ENCODE data around the gene HTR3C. TPM values are rescaled to one million over a fixed set of nuclear protein-coding genes. Genes with fewer than 3 reads are reported as not detected.
A peak's percentile ranks its signal among the peaks of the same experiment; 100 is the strongest.

Gene HTR3C
- total RNA-seq, 1 experiment from 2014 or later, result not detected

DNA sequence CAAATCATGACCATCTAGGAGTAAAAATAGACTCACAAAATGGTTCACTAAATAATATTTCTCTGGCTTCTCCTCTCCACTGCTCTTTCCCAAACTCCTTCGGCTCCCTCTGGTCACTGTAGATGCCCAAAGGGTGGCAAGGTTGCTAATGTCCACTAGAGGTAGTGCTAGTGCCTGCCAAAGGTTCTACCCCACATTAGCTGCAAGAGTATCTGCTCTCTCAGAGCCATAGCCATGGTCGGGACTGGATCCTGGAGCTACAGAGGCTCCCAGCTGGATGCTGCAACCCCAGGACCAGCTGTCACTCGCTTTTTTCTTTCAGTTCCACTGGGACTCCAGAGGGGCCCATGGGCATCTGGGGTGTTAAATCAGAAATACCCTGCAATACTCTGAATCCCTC lies 12.8 kb upstream of the HTR3C start:
- Histone ChIP-seq H3K27me3 (ENCODE audit: insufficient read depth, low read length) (no peaks in the 10 kb centered on the region), H3K23ac (ENCODE audit: insufficient read length, low read depth, low read length) (no peak overlapping the region), H3K23me2 (ENCODE audit: insufficient read length, low read depth, low read length, poor library complexity, severe bottlenecking) (no peaks in the 10 kb centered on the region), H3K9ac (ENCODE audit: extremely low read depth, insufficient read length, low read length) (no peak overlapping the region), H4K5ac (ENCODE audit: insufficient read length, low read depth, low read length) (no peak overlapping the region), H2BK12ac (ENCODE audit: insufficient read length, low read depth, low read length) (no peak overlapping the region), H2AFZ (ENCODE audit: low read length) (no peak overlapping the region), H3K56ac (ENCODE audit: insufficient read length, low read depth, low read length) (no peak overlapping the region), H2BK20ac (ENCODE audit: low read depth, low read length, poor library complexity, severe bottlenecking) (no peak overlapping the region), H3K27ac (ENCODE audit: insufficient read length, low read depth, low read length) (no peak overlapping the region), H4K91ac (ENCODE audit: insufficient read length, low read depth, low read length) (no peak overlapping the region), H3K18ac (ENCODE audit: insufficient read length, low read depth, low read length) (no peak overlapping the region), H3K4ac (ENCODE audit: low read depth, low read length) (no peak overlapping the region), H3K4me1 (ENCODE audit: insufficient read depth, low read length) (no peaks in the 10 kb centered on the region), H2BK15ac (ENCODE audit: low read depth, low read length) (no peak overlapping the region), H2BK5ac (ENCODE audit: insufficient read length, low read length) (no peak overlapping the region), H3K79me1 (ENCODE audit: insufficient read depth, low read depth, low read length, poor library complexity, severe bottlenecking) (no peaks in the 10 kb centered on the region), H3T11ph (ENCODE audit: low read length) (no peak overlapping the region), H2AK5ac (ENCODE audit: insufficient read length, low read length) (no peak overlapping the region), H3K9me3 (ENCODE audit: control insufficient read depth, low read depth, low read length) (no peaks in the 10 kb centered on the region), H3K79me2 (ENCODE audit: insufficient read depth, low read length) (no peaks in the 10 kb centered on the region), H4K8ac (replicated peaks; ENCODE audit: insufficient read length, low read depth, low read length) (no peak overlapping the region), H3K14ac (ENCODE audit: insufficient read depth, low read length) (no peak overlapping the region), H3K4me2 (ENCODE audit: insufficient read depth, insufficient read length, low read length) (no peak overlapping the region), H4K20me1 (ENCODE audit: control insufficient read depth, insufficient read depth, insufficient read length) (no peaks in the 10 kb centered on the region), H2BK120ac (ENCODE audit: low read depth, low read length, poor library complexity, severe bottlenecking) (no peak overlapping the region)
- no CpG with 5 or more reads among the region's 3 CpGs for WGBS (ENCODE audit: extremely low coverage, insufficient read length, low lambda C conversion rate)
- Mint-ChIP-seq H3K4me3 (no peak overlapping the region), H3K9me3 (no peaks in the 10 kb centered on the region), H3K27me3 (ENCODE audit: low read depth) (no peaks in the 10 kb centered on the region; the same call in 1 of the 2 replicates), H3K36me3 (ENCODE audit: insufficient read depth in 1 of 3, low read depth in 3 of 3) (no peaks in the 10 kb centered on the region), H3K27ac (no peak overlapping the region; a peak in 1 of 7 replicates), H3K4me1 (peaks cover 0 to 10% of the 10 kb centered on the region in 2 experiments; a peak in 2 of 4 replicates)
- peak; percentile 63 for DNase-seq
- TF ChIP-seq CTCF (conservative IDR thresholded peaks at IDR 0.05), result peak; percentile 67
